Fibroblast of the aortic adventitia (primary cell): ENCODE data around the gene TUBGCP6. TPM values are rescaled to one million over a fixed set of nuclear protein-coding genes. Genes with fewer than 3 reads are reported as not detected.

Experiments used
- DNase-seq: peaks from one replicate; pipeline ENCODE4 v3.0.0-alpha.2; 2010; ENCODE audit warnings: low read depth
- H3K4me3 ChIP-seq: 2 replicates; pipeline ENCODE4 v1.5.1; 2011; ENCODE audit warnings: low read depth, mild to moderate bottlenecking, control low read depth, low read length, moderate library complexity
- total RNA-seq: library from RNA; depleted of rRNA; stranded (reverse); fragments of >200 nt; gene quantifications from 2 replicates; pipeline ENCODE4 v1.2.3, GENCODE V29; 2012; ENCODE audit warnings: low replicate concordance
- TF ChIP-seq, protein P1 (sequence below): IDR thresholded peaks from 2 replicates; pipeline ENCODE4 v1.5.1; 2011; ENCODE audit warnings: mild to moderate bottlenecking, low read length, control low read depth, inconsistent platforms; ENCODE audit not compliant: insufficient read depth

TUBGCP6 gene
- total RNA-seq, 1 donor, result 23.6 TPM

DNA sequence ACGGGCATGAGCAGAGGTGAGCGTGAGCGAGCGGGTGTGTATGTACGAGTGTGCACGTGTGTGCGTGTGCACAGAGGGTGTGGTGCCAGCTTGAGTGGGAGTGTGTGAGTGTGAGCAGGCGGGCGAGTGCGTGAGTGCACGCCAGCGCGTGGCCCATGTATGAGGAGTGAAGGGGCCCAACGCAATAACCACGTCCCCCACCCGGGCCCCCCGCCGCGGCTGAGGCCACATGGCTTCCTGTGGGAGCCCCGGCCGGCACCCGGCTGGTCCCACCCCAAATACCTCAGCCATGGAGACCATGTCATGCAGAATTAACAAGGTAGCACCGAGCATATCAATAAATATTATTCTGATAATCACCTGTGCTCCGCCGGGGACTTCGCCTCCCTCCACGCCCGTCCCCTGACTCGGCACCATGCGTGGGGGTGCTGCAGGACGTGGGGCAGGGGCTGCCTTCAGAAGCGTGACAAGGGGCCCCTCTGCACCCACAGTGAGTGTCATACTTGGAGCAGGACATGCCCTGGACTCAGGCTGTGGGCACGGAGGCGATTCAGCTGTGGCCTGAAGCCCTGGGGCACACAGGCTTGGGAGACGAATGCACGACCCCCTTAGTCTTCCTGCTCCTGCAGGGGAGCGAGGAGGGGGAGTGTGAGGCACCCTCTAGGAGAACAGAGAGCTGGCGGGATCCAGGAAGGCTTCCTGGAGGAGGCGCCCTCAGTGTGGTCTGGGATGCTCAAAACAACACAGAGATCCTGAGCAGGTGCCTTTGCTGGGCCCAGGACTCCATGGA lies 64.7 kb downstream of the TUBGCP6 start:
- TF ChIP-seq, protein P1, sequence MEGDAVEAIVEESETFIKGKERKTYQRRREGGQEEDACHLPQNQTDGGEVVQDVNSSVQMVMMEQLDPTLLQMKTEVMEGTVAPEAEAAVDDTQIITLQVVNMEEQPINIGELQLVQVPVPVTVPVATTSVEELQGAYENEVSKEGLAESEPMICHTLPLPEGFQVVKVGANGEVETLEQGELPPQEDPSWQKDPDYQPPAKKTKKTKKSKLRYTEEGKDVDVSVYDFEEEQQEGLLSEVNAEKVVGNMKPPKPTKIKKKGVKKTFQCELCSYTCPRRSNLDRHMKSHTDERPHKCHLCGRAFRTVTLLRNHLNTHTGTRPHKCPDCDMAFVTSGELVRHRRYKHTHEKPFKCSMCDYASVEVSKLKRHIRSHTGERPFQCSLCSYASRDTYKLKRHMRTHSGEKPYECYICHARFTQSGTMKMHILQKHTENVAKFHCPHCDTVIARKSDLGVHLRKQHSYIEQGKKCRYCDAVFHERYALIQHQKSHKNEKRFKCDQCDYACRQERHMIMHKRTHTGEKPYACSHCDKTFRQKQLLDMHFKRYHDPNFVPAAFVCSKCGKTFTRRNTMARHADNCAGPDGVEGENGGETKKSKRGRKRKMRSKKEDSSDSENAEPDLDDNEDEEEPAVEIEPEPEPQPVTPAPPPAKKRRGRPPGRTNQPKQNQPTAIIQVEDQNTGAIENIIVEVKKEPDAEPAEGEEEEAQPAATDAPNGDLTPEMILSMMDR, result no peak
- no peak overlapping the region for H3K4me3 ChIP-seq
- DNase-seq, result no peak

DNA sequence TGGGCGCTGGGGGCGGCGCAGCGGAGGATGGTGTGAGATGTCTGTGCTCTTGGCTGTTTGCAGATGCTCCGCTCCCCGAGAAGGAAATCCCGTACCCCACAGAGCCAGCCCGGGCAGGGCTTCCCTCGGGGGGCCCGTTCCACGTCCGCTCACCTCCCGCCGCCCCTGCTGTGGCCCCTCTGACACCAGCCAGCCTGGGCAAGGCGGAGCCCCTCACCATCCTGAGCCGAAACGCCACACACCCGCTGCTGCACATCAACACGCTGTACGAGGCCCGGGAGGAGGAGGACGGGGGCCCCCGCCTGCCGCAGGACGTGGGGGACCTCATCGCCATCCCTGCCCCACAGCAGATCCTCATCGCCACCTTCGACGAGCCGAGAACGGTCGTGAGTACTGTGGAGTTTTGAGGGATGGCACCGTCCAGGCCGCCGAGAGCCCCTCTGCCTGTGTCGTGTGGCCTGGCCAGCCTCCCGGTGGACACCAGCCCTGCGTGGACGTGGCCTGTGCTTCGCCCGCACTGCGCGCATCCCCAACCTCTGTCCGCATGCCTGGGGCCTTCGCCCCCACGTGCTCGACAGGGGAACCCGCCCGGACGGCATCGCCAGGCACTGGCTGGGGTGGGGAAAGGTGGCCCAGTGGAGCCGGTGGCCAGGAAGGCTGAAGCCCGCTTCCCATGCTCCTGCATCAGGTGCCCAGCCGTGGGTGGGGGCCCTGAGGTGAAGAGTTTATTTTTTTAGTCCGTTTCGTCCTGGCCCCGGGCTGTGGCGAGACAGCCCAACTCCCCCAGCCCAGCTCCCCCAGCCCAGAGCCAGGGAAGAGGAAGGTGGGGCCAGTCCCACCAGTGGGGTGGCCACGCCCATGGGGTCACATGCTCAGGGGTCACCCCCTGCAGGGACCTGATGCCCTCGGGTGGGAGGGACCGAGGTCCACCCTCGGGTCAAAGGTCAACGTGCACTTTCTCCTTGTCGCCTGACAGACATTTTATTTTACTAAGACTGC lies 65.7 kb downstream of the TUBGCP6 start:
- DNase-seq, result no peak
- TF ChIP-seq, protein P1, result no peak
- no peak overlapping the region for H3K4me3 ChIP-seq

DNA sequence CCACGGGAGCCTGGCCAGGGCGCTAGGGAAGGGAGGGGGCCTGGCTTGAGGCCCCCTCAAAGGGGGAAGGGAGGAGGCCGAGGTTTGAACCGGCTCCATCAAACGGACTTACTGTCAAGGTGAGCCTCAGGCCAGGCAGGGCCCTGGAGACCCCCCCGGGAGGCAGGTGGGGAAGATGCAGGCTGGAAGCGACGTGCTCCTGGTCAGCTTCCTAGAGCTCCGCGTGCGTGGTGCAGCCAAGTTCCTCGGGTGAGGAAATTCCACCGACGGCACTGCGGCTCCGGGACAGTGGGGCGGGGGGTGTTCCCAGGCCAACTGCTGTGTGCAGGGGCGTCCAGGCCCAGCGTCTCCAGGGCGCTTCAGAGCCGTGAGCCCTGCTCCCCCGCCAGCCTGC lies 66.4 kb downstream of the TUBGCP6 start:
- no peak overlapping the region for H3K4me3 ChIP-seq
- TF ChIP-seq, protein P1, result no peak
- no peak for DNase-seq

DNA sequence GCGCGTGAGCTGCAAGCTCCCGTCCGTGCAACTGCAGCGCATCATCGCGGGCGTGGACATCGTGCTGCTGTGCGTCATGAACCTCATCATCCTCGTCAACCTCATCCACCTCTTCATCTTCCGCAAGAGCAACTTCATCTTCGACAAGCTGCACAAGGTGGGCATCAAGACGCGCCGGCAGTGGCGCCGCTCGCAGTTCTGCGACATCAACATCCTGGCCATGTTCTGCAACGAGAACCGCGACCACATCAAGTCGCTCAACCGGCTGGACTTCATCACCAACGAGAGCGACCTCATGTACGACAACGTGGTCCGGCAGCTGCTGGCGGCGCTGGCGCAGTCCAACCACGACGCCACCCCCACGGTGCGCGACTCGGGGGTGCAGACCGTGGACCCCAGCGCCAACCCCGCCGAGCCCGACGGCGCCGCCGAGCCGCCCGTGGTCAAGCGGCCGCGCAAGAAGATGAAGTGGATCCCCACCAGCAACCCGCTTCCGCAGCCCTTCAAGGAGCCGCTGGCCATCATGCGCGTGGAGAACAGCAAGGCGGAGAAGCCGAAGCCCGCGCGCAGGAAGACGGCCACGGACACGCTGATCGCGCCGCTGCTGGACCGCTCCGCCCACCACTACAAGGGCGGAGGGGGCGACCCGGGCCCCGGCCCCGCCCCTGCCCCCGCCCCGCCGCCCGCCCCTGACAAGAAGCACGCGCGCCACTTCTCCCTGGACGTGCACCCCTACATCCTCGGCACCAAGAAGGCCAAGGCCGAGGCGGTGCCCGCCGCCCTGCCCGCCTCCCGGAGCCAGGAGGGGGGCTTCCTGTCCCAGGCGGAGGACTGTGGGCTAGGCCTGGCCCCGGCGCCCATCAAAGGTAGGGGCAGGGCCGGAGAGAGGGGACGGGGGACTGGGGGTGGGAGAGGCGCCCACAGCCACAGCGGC lies 67.0 kb downstream of the TUBGCP6 start:
- DNase-seq, result no peak
- TF ChIP-seq, protein P1, result no peak
- H3K4me3 ChIP-seq, result no peak overlapping the region

DNA sequence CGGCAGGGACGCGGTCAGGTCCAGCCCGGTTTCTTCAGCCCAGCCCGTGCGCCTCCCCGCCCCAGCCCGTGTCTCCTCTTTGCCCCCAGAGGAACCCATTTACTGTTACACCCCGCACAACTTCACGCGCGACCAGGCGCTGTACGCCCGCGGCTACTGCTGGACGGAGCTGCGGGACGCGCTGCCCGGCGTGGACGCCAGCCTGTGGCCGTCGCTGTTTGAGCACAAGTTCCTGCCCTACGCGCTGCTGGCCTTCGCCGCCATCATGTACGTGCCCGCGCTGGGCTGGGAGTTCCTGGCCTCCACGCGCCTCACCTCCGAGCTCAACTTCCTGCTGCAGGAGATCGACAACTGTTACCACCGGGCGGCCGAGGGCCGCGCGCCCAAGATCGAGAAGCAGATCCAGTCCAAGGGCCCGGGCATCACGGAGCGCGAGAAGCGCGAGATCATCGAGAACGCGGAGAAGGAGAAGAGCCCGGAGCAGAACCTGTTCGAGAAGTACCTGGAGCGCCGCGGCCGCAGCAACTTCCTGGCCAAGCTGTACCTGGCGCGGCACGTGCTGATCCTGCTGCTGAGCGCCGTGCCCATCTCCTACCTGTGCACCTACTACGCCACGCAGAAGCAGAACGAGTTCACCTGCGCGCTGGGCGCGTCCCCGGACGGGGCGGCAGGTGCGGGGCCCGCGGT lies 67.8 kb downstream of the TUBGCP6 start:
- no peak overlapping the region for H3K4me3 ChIP-seq
- no peak for DNase-seq
- TF ChIP-seq, protein P1, result no peak
